GM21360 (cell line): Measurements from ENCODE around the gene ITPK1.
"Not testable (repeated sequence)": the region's sequence is repeated elsewhere in the genome, so short reads cannot be mapped to it uniquely, and the experiment has no call there.

Experiments
- ATAC-seq: cut with Tn5 transposase; IDR thresholded peaks from one replicate; pipeline ENCODE4 v1.9.1; 2021; ENCODE audit warnings: mild to moderate bottlenecking, moderate library complexity; ENCODE audit not compliant: unreplicated experiment

The ITPK1 gene

DNA sequence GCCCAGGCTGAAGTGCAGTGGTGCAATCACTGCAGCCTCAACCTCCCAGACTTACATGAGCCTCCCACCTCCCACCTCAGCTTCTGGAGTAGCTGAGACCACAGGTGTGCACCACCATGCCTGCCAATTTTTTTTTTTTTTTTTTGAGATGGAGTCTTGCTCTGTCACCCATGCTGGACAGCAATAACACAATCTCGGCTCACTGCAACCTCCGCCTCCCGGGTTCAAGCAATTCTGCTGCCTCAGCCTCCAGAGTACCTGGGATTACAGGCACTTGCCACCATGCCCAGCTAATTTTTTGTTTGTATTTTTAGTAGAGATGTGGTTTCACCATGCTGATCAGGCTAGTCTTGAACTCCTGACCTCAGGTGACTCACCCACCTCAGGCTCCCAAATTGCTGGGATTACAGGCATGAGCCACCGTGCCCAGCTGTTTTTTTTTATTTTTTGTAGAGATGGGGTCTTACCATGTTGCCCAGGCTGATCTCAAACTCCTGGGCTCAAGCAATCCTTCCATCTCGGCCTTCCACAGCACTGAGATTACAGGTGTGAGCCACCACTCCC is 15.6 kb upstream of the ITPK1 start:
- ATAC-seq: not testable (repeated sequence)

DNA sequence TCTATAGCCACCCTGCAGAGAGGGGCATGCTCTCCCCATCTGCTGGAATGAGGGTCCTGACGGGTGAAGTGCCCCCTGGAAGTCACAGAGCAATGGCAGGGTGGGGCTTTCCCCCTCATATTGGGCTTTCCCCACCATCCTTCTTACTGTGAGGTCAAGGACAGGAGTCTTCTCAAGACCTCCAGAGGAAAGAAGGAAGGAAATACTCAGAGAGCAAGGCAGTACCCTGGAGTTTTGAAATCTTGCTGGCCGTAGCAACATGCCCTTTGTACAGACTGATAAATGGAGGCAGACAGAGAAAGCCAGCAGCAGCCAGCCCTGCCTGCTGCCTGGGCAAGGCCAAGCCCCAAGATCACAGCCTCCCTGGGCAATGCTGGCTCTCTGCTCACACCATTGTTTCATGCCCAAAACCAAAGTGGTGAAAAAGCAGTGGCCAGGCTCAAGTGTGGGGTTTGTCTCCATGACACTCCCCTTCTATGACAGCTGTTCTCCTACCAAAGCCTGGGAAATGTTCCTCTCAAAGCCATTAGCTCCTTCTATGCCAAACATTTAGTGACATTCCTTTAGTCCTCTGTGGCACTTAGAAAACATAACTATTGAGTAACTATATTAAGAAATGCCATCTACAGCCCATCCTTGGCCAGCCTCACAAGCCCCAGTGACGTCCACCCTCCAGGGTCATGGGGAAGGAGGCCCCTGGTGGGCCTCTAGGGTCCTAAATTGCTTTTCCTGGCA is 13.2 kb upstream of the ITPK1 start:
- ATAC-seq: no peak

DNA sequence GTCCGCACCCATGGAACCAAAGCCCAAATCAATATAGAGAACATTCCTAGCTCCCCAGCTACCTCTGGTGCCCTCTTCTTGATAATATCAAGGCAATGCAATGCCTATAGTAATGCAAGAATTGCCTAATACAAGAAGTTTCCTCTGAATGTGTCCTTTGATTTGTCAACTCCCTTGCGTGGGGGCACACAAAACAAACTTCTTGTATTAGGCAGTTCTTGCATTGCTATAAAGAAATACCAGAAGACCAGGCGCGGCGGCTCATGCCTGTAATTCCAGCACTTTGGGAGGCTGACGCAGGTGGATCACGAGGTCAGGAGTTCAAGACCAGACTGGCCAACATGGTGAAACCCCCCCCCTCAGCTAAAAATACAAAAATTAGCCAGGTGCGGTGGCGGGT is 10.4 kb upstream of the ITPK1 start:
- ATAC-seq: no peak

DNA sequence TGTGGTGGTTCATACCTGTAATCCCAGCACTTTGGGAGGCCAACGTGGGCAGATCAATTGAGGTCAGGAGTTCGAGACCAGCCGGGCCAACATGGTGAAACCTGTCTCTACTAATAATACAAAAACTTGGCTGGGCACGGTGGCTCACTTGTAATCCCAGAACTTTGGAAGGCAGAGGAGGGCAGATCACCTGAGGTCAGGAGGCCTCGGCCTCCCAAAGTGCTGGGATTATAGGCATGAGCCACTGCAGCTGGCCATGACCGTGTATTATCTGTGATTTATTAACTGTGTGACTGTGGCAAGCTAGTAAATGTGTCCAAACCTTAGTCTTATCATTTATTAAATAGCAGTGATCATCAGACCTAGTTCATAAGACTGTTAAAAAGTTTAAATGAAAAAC is 7.1 kb upstream of the ITPK1 start:
- no peak for ATAC-seq

DNA sequence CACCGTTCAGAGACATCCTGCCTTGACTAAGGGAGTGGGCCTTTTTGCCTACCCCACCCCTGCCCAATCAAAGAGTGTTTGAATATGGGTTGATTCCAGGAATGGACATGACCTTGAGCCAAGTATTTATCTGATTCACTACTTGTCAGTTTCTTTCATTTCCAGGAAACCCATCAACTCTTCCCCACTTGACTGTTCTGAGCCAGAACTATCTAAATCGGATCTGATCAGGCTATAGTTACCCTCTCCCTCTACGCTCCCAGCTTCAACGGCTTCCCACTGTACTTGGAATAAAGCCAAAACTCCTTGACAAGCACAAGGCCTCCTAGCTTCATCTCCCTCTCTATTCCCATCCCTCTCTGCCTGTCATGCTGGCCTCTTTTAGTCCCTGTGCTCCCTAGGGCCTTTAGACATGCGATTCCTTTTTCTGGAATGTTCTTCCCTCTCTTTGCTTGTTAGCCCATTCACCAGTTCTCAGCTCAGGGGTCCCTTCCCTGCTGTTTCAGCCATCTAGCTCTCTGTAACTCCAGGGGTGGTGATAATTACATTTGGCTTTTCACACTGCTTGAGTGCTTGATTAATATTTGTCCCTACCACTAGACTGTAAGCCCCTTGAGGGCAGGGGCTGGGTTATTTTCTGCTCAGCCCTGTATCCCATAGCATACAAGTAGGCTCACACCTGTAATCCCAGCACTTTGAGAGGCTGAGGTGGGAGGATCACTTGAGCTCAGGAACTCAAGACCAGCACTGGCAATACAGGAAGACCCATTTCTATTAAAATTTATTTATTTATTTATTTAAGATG is 5.5 kb upstream of the ITPK1 start:
- ATAC-seq: no peak

DNA sequence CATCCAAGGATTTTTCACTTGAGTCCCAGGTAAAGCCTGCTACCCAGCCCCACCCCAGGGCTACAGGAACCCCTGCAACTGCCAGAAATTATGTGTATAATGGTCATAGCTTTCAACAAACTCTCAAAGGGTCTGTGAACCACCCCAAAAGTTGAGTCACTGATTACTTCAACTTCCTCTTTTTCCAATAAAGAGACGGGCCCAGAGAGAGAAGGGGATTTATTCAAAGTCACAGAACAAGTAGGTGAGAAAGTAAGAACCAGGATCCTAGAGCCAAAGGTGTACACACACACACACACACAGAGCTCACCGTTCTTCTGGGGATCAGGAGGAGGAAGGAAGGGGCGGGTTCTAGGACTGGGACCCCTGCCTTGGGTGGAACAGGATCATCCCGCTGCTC is 4.8 kb upstream of the ITPK1 start:
- no peak for ATAC-seq

DNA sequence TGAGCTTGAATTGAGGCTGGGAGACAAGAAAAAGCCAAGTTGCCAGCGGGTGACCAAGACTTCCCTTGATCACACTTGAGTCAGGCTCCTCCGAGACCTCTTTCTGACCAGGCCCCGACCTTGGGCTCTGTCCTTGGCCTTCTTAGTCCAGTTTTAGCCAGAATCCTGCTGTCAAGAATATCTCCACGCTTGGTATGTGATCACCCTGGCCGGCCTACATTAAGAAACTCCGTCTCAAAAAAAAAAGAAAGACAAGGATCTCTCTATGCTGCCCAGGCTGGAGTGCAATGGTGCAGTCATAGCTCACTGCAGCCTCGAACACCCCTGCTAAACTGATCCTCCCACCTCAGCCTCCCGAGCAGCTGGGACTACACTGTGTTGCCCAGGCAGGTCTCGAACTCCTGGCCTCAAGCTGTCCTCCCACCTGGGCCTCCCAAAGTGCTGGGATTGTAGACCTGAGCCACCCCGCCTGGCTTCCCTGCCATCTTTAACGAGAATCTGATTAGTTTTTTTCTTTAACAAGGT is 1.0 kb upstream of the ITPK1 start:
- ATAC-seq: no peak

DNA sequence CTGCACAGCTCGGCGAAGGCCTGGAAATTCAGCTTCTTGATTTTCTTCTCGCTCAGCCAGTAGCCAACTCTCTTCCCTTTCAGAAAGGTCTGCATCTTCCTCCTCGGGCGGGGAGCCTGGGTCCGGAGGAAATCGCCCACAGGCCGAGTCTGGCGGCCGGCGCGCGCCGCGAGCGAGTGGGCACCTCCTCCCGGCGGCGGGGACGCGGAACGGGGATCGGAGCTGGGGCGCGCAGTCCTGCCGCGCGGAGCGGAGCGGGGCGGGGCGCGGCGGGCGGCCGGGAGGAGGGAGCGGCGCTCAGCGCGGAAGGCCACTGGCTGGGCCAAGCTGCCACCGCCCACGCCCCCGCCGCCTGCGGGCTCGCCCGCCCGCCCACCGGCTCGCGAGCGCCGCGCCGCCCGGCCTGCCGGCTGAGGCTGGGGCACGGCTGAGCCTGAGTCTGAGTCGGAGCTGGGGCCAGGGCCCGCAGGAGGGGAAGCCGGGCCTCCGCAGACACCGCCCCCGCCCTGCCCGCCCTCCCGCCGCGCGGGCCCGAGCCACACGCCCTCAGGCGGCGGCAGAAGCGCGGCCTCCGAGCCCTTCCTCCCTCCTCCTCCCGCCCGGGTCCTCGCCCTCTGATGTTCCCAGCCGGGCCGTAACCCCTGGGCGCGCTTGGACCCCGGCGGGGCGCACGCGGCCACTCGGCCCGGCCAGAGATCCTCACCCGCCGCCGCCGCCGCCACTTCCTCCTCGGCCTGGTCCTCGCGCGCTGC is 480 bp downstream of the ITPK1 start:
- ATAC-seq: peak; percentile 69

DNA sequence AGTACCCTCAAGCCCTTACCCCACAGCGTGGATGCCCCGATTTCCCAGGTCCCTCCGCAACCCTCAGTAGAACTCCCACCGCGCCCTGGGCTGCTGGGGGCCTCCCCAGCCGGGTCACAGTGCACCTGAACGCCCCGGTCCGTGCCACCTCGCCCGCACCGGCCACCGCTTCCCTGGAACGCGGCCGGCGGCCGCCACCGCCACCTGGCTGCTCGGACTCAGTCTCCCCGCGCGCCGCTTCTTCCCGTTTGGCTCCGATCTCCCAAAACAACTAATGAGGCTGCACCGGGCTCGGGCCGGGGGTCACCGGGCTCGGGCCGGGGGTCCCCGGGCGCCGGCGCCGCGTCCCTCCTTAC is 1.0 kb downstream of the ITPK1 start:
- peak; percentile 4 for ATAC-seq

DNA sequence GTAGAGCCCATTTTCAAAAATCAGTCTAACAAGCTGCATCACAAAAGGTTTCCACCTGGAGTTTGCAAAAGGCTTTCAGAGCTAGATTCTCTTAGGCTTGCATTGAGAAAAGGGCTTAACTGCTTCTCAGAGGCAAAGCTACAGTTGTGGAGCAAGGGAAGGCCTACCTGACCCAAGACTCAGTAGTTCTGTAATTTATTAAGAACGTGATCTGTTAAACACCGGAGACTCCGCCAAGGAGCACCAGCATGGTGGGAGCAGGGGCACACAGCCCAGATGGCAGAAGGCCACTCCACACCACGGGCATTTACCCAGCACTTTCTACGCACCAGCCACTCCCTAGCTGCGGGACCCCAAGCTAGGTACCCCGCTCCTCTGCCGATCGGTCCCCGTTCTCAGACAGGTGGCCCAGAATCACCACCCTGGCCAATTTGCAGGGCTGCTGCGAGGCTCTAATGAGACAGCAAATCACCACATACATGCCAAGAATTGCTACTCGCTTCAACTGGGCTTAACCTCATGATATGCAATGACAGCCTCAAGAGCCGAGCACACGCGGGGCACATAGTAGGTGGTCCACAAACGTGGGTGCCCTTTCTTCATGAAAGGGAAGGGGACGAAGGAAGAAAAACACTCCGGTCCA is 1.5 kb downstream of the ITPK1 start:
- no peak for ATAC-seq

DNA sequence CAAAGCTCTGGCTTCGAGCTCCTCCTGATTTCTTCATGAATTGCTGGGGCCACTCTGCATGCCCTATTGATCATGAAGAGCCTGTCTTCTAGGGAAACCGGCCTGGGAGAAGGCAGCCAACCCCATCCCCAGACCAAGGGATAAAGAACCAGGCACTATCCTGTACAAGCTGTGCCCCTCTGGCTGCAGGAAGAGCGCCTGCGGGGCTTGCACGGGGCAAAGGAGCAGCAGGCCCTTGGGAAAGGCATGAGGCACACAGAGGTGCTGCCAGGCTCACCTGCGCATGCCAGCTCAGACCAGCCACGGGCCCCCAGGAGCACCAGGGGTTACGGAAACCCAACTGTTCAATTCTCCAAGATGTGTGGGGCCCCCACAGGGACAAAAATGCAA is 2.1 kb downstream of the ITPK1 start:
- ATAC-seq: no peak

DNA sequence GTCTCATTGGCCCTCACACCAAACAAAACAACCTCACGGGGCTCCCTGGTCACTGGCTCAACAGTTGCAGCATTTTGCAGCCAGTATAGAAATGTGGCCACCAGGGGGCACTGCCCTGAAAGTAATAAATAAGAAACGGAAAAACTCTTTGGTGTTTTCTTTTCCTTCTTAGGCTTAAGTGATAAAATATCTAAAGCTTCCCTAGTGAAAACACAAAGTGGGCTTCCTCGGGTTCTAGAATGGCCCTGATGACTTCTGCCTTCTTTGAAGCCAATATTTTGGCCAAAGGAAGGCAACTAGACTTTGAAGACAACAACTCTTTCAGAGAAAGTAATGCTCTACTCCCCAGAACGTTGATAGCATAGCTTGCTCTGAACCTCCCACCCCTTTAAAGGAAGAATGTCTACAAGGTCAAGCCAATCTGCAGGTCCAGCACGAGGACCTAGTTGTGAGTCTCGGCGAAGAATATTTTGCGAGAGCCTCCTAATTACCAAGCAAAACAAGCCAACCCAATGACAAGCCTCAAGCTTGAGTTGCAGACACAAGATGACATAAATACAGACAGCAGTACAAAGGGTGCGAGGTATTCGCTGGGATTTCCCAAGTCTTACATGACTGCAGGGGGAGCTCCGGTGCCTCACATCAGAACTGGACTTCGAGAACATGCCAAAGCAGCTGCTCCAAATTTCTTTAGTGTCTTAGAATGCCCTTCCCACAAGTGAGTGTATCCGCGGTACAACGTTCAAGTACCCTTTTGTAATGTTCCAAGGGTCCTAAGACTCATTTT is 2.6 kb downstream of the ITPK1 start:
- no peak for ATAC-seq

DNA sequence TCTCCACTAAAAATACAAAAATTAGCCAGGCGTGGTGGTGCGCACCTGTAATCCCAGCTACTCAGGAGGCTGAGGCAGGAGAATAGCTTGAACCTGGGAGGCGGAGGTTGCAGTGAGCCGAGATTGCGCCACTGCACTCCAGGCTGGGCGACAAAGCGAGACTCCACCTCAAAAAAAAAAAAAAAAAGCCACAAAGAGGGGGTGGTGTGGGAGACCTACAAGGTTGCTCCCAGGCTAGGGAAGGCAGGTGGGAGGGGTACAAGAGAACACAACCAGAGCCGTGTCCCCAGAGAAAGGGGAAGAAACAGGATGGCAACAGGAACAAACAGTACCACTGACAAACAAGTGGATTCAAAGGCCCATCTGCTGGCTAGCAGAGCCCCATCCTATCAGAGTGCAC is 4.2 kb downstream of the ITPK1 start:
- ATAC-seq: not testable (repeated sequence)

DNA sequence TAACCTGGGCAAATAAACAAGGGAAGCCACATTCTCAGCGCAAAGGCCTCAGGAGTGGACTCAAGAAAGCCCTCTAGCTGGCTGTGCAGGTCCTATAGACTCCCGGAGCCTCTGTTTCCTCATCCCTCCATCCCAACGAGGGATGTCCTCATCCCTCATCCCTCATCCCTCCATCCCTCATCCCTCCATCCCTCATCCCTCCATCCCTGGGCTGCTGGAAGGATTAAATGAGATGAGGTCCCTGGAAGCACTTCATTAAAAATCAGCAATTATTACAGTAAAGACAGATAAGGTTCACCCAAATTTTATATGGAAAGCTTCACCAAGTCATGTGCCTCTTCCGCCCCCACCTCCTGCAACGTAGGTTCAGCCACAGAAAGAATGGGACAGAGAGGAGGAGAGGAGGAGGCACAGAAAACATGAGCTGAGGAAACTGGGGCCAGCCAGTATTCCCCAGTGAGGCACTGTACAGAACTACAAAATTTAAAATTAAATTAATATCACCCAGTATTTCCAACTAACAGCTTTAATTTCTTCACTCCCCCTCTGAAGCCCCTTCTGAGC is 4.8 kb downstream of the ITPK1 start:
- no peak for ATAC-seq

DNA sequence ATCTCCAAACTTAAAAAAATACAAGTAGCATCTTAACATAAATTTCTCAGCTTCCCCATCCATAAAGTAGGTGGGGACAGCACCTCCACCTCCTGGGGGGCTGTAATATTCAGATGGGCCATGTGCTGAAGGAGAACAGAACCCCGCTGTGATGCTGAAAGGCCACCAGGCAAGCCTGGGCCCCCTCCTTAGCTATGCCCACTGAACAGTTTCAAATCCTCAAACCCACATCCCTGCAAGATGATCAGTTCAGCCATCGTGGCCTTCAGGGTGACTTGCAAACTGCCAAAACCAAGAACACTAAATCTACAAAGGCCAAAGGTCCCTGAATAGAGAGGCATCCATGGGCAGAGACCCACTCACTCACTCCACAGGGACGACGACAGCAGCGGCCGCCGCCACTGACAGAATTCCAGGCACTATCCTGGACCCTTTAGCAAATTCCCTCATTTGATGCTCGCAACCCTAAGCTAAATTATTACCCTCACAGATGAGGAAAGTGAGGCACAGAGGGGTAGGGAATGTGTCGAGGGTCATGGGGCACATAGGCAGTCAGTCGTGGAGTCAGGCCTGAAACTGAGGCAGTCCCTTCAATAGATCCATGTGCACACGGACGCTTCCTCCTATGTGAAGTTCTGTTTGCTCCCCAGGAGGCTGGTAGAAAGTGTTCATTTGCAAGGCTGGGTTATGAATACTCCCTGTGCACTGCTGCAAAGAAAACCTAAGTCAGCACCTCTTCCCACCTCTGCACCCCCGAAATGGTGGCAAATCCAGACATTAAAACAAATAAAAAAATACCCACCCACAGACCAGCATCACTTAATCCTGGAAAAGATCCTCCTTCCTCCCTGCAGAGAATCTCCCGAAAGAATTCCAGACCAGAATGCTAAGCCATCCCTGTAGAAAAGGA is 5.9 kb downstream of the ITPK1 start:
- ATAC-seq: no peak

DNA sequence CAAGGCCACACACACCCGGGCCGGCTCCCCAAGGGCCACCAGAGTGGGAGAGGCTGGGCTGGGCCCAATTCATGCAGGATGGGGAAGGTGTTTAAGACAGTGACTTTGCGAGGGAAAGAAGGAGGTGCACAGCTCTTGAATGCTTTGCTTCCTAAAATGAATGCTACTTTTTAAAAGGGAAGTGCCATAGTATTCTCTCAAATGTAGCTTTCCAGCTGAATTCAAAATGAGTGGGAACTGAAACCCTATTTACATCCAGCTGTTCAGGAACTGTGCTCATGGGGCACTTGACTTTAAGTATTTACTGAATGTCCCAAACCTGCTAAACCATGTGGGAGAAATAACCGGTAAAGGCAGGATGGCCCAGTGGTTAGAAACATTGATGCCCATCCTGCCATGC is 7.6 kb downstream of the ITPK1 start:
- ATAC-seq: no peak

DNA sequence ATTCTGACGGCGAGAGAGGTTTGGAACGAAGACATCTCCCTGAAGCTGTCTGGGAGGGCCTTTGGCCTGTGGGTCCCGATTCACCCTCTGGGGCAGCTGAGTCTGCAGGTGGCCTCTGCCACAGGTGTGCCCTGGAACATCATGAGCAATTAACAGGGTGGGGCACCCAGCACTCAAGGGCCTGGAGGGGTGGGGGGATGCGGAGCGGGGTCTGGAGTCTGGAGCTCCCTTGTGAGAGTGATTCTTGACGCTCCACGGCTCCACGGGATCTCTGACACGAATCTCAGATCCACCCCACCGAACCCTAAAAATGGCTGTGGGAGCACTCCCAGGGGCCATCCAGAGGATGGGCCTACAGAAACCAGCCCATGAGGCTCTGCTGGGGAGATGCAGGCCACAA is 8.3 kb downstream of the ITPK1 start:
- ATAC-seq: no peak

DNA sequence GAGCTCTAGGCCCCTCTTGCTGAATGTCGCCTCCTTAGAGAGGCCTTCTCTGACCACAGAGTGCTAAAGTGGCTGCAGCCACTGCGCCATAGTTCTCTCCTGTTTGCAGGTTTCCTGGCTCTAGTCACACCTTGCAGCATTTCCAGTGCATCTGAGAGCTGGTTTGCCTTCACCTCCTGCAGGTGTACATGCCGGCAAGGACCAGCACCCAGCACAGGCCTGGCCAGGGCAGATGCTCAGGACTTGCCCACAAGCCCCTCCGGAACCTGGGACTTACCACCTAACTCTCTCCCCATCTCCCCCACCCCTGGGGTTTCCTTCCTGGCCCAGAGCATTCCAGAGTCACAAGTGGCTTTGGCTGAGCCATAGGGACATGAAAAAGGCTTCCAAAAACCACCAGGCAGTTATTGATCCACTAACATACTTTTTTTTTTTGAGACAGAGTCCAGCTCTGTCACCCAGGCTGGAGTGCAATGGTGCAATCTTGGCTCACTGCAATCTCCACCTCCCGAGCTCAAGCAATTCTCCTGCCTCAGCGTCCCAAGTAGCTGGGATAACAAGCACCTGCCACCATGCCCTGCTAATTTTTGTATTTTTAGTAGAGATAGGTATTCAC is 9.1 kb downstream of the ITPK1 start:
- ATAC-seq: no peak
